ENCODE results near the gene LGALS1.
A peak's percentile ranks its signal among the peaks of the same experiment; 100 is the strongest.

LGALS1 gene

GRCh38 chr22:37662039-37662438, 13.4 kb upstream of the LGALS1 start:
- DNase-seq (ENCODE audit: low read depth in 2 of 2), result no peak

- no peak for DNase-seq (ENCODE audit: low read depth in 2 of 2)
These were observed 11.8 kb upstream of the LGALS1 start for GRCh38 chr22:37663521-37664140.

- DNase-seq (ENCODE audit: low read depth in 2 of 2), result no peak
These were observed 11.0 kb upstream of the LGALS1 start for GRCh38 chr22:37664249-37665101.

GRCh38 chr22:37665487-37665886, 9.9 kb upstream of the LGALS1 start:
- no peak for DNase-seq (ENCODE audit: low read depth in 2 of 2)

GRCh38 chr22:37669586-37669985, 5.8 kb upstream of the LGALS1 start:
- DNase-seq (ENCODE audit: low read depth in 2 of 2), result no peak

GRCh38 chr22:37672206-37672919, 3.1 kb upstream of the LGALS1 start:
- no peak for DNase-seq (ENCODE audit: low read depth in 2 of 2)

GRCh38 chr22:37672920-37673455, 2.4 kb upstream of the LGALS1 start:
- no peak for DNase-seq (ENCODE audit: low read depth in 2 of 2)

- no peak for DNase-seq (ENCODE audit: low read depth in 2 of 2)
These were observed 1.2 kb upstream of the LGALS1 start for GRCh38 chr22:37674248-37674647.

- DNase-seq (ENCODE audit: low read depth in 2 of 2), result no peak
These were observed 697 bp downstream of the LGALS1 start for GRCh38 chr22:37675930-37676735.

- DNase-seq (ENCODE audit: low read depth in 2 of 2), result peak; percentile 88 to 94
These were observed 1.5 kb downstream of the LGALS1 start for GRCh38 chr22:37676736-37677492.

- DNase-seq (ENCODE audit: low read depth in 2 of 2), result no peak
These were observed 2.1 kb downstream of the LGALS1 start for GRCh38 chr22:37677493-37677974.

GRCh38 chr22:37678372-37678771, 2.9 kb downstream of the LGALS1 start:
- no peak for DNase-seq (ENCODE audit: low read depth in 2 of 2)

- no peak for DNase-seq (ENCODE audit: low read depth in 2 of 2)
These were observed 4.2 kb downstream of the LGALS1 start for GRCh38 chr22:37679670-37680069.

GRCh38 chr22:37680191-37680851, 4.9 kb downstream of the LGALS1 start:
- DNase-seq (ENCODE audit: low read depth in 2 of 2), result no peak

- no peak for DNase-seq (ENCODE audit: low read depth in 2 of 2)
These were observed 5.6 kb downstream of the LGALS1 start for GRCh38 chr22:37681001-37681424.

- peak; percentile 57 to 58 for DNase-seq (ENCODE audit: low read depth in 2 of 2)
These were observed 6.2 kb downstream of the LGALS1 start for GRCh38 chr22:37681556-37682049.

GRCh38 chr22:37684803-37685615, 9.6 kb downstream of the LGALS1 start:
- no peak for DNase-seq (ENCODE audit: low read depth in 2 of 2)

- DNase-seq (ENCODE audit: low read depth in 2 of 2), result peak; percentile 52 to 68
These were observed 10.9 kb downstream of the LGALS1 start, which contains the start of gene NOL12 for GRCh38 chr22:37686002-37686982. NOL12 (plus strand) TSS chr22:37686343; CDS start chr22:37686393, 50 bp downstream.
